H1 (cell line): Measurements from ENCODE around the gene ZNF443. TPM values are rescaled to one million over a fixed set of nuclear protein-coding genes. Genes with fewer than 3 reads are reported as not detected.

ENCODE experiments used
- CTCF ChIA-PET: fragments of 300-600 bp; sonication (Branson Sonifier 250); formaldehyde crosslinking; loops from one replicate; lab custom pipeline; 2021; ENCODE audit not compliant: partially characterized antibody; lab: Charles Lee
- POLR2A ChIA-PET: fragments of 300-600 bp; sonication (Branson Sonifier 250); formaldehyde crosslinking; loops from one replicate; lab custom pipeline; 2021; ENCODE audit warnings: inconsistent platforms; ENCODE audit not compliant: partially characterized antibody; lab: Charles Lee
- DNase-seq, 2 experiments: peaks; one replicate each; pipeline versions ENCODE4 v3.0.0 to v3.0.0-alpha.2; 2010 to 2022; ENCODE audit warnings: low spot score in 2 of 2, low read depth in 1 of 2, mixed read lengths in 1 of 2
- FAIRE-seq: peaks from 2 replicates; lab custom pipeline; 2011; peaks lifted over from hg19 to GRCh38; lab: Jason Lieb, UNC
- H2AFZ ChIP-seq: 2 replicates; pipeline ENCODE4 v1.8.1; 2012; ENCODE audit warnings: low read length, inconsistent platforms
- H2AK5ac ChIP-seq: 2 replicates; pipeline ENCODE4 v1.6.1; 2013; ENCODE audit warnings: low read depth, low read length
- H2BK120ac ChIP-seq: replicated peaks from 2 replicates; pipeline ENCODE3; 2013; ENCODE audit warnings: low read depth, low read length, inconsistent platforms
- H2BK12ac ChIP-seq: 2 replicates; pipeline ENCODE4 v1.6.1; 2013; ENCODE audit warnings: low read depth, low read length
- H2BK15ac ChIP-seq: 2 replicates; pipeline ENCODE4 v1.6.1; 2013; ENCODE audit warnings: low read length
- H2BK20ac ChIP-seq: 2 replicates; pipeline ENCODE4 v1.6.1; 2013; ENCODE audit warnings: low read length
- H2BK5ac ChIP-seq: 2 replicates; pipeline ENCODE4 v1.6.1; 2013; ENCODE audit warnings: low read depth, low read length
- H3K14ac ChIP-seq: 2 replicates; pipeline ENCODE4 v1.6.1; 2013; ENCODE audit warnings: inconsistent platforms; ENCODE audit not compliant: insufficient read length
- H3K18ac ChIP-seq: 2 replicates; pipeline ENCODE4 v1.6.1; 2013; ENCODE audit warnings: low read length; ENCODE audit errors: extremely low read depth
- H3K23ac ChIP-seq: 2 replicates; pipeline ENCODE4 v1.6.1; 2013; ENCODE audit warnings: inconsistent platforms; ENCODE audit not compliant: insufficient read length
- H3K23me2 ChIP-seq: 2 replicates; pipeline ENCODE4 v1.6.1; 2013; ENCODE audit warnings: low read depth, low read length
- H3K27ac ChIP-seq: 2 replicates; pipeline ENCODE4 v1.6.1; 2011; ENCODE audit warnings: low read depth, low read length, inconsistent platforms
- H3K27me3 ChIP-seq, 4 experiments: replicated peaks in 1 of 4; 1 replicate in 1 of 4; 2 replicates in 3 of 4; pipeline versions ENCODE4 v1.6.1 to v1.8.1; 2011 to 2013; ENCODE audit warnings: low read length in 3 of 4, mild to moderate bottlenecking in 3 of 4, inconsistent platforms in 2 of 4, mixed read lengths in 2 of 4, moderate library complexity in 1 of 4; ENCODE audit not compliant: control insufficient read depth in 3 of 4, insufficient read depth in 3 of 4; ENCODE audit errors: extremely low read depth in 1 of 4
- H3K36me3 ChIP-seq, 4 experiments: 2 replicates each; pipeline versions ENCODE4 v1.6.1 to v1.8.1; 2011 to 2013; ENCODE audit warnings: mild to moderate bottlenecking in 4 of 4, low read length in 3 of 4, moderate library complexity in 2 of 4, control low read depth in 1 of 4, inconsistent platforms in 1 of 4; ENCODE audit not compliant: insufficient read depth in 4 of 4, control insufficient read depth in 2 of 4
- H3K4ac ChIP-seq: replicated peaks from 2 replicates; pipeline ENCODE3; 2013; ENCODE audit warnings: low read length, low read depth, mixed read lengths, inconsistent platforms; ENCODE audit not compliant: insufficient read length
- H3K4me1 ChIP-seq, 4 experiments: replicated peaks in 1 of 4; 1 replicate in 1 of 4; 2 replicates in 3 of 4; pipeline versions ENCODE4 v1.6.1 to v1.8.1; 2011 to 2013; ENCODE audit warnings: low read length in 3 of 4, inconsistent platforms in 2 of 4, mixed read lengths in 1 of 4; ENCODE audit not compliant: insufficient read depth in 4 of 4, control insufficient read depth in 3 of 4
- H3K4me2 ChIP-seq, 2 experiments: 2 replicates each; pipeline versions ENCODE4 v1.6.1 to v1.8.1; 2011 to 2013; ENCODE audit warnings: low read depth in 2 of 2, low read length in 2 of 2, control low read depth in 1 of 2, inconsistent platforms in 1 of 2, mild to moderate bottlenecking in 1 of 2; ENCODE audit not compliant: insufficient read depth in 1 of 2
- H3K4me3 ChIP-seq, 4 experiments: fragments of 200-600, 300-600 bp in 1 of 4; sonication (generic), shearing (Covaris generic), sonication (Bioruptor Twin) in 1 of 4; 2 replicates each; pipeline versions ENCODE4 v1.5.1 to v1.8.1; 2011 to 2016; ENCODE audit warnings: low read length in 4 of 4, low read depth in 3 of 4, control low read depth in 2 of 4, inconsistent platforms in 2 of 4, mild to moderate bottlenecking in 2 of 4, mixed read lengths in 1 of 4, moderate library complexity in 1 of 4; ENCODE audit not compliant: insufficient read depth in 2 of 4; ENCODE audit errors: extremely low read depth in 1 of 4
- H3K56ac ChIP-seq: replicated peaks from 2 replicates; pipeline ENCODE3; 2013; ENCODE audit warnings: low read depth, mild to moderate bottlenecking, mixed read lengths, low read length, inconsistent platforms; ENCODE audit not compliant: insufficient read length
- H3K79me1 ChIP-seq: 2 replicates; pipeline ENCODE4 v1.6.1; 2013; ENCODE audit warnings: low read depth, low read length, control low read depth
- H3K79me2 ChIP-seq, 2 experiments: 2 replicates each; pipeline versions ENCODE4 v1.6.1 to v1.8.1; 2012 to 2013; ENCODE audit warnings: low read length in 2 of 2, mild to moderate bottlenecking in 2 of 2, inconsistent platforms in 1 of 2; ENCODE audit not compliant: insufficient read depth in 2 of 2, control insufficient read depth in 1 of 2
- H3K9ac ChIP-seq, 4 experiments: replicated peaks in 1 of 4; 1 replicate in 1 of 4; 2 replicates in 3 of 4; pipeline versions ENCODE4 v1.6.1 to v1.8.1; 2011 to 2013; ENCODE audit warnings: low read depth in 3 of 4, low read length in 3 of 4, control low read depth in 2 of 4, mild to moderate bottlenecking in 2 of 4, moderate library complexity in 2 of 4, inconsistent platforms in 1 of 4; ENCODE audit errors: extremely low read depth in 1 of 4
- H3K9me3 ChIP-seq, 2 experiments: 2 replicates each; pipeline versions ENCODE4 v1.6.1 to v1.8.1; 2012 to 2013; ENCODE audit warnings: mild to moderate bottlenecking in 2 of 2, moderate library complexity in 2 of 2, control low read depth in 1 of 2, inconsistent platforms in 1 of 2, low read depth in 1 of 2, low read length in 1 of 2, mixed read lengths in 1 of 2; ENCODE audit not compliant: insufficient read depth in 2 of 2
- H4K20me1 ChIP-seq, 2 experiments: replicated peaks in 1 of 2; 2 replicates each; pipeline versions ENCODE3 to v1.8.1; 2011 to 2013; ENCODE audit warnings: inconsistent platforms in 2 of 2, low read length in 2 of 2, mild to moderate bottlenecking in 1 of 2; ENCODE audit not compliant: insufficient read depth in 2 of 2, control insufficient read depth in 1 of 2
- H4K5ac ChIP-seq: 2 replicates; pipeline ENCODE4 v1.6.1; 2013; ENCODE audit warnings: low read length, low read depth, mixed read lengths, inconsistent platforms; ENCODE audit not compliant: insufficient read length
- H4K8ac ChIP-seq: 2 replicates; pipeline ENCODE4 v1.8.0; 2013; ENCODE audit warnings: mild to moderate bottlenecking, moderate library complexity, low read length, inconsistent platforms; ENCODE audit not compliant: insufficient read depth; ENCODE audit errors: extremely low read depth
- H4K91ac ChIP-seq: replicated peaks from 2 replicates; pipeline ENCODE3; 2013; ENCODE audit warnings: low read length, mixed read lengths, inconsistent platforms; ENCODE audit not compliant: insufficient read length
- ATF3 ChIP-seq: IDR thresholded peaks from 2 replicates; pipeline ENCODE4 v1.6.1; 2011; ENCODE audit warnings: low read depth, mild to moderate bottlenecking, low read length; ENCODE audit not compliant: insufficient read depth
- BCL11A ChIP-seq, 2 experiments: IDR thresholded peaks; one replicate each; pipeline ENCODE4 v1.6.1; 2011; ENCODE audit warnings: low read depth in 2 of 2, low read length in 2 of 2, mild to moderate bottlenecking in 2 of 2
- CBX5 ChIP-seq: fragments of 300-800, 300-1000 bp; sonication (generic); IDR thresholded peaks from 2 replicates; pipeline ENCODE4 v1.7.1; 2016; ENCODE audit warnings: antibody characterized with exemption, low read length, low read depth
- CEBPB ChIP-seq: IDR thresholded peaks from 2 replicates; pipeline ENCODE4 v1.6.1; 2012; ENCODE audit warnings: low read depth, low read length
- CREB1 ChIP-seq: IDR thresholded peaks from 2 replicates; pipeline ENCODE4 v1.6.1; 2012; ENCODE audit warnings: inconsistent platforms
- GTF2F1 ChIP-seq: IDR thresholded peaks from 2 replicates; pipeline ENCODE4 v1.6.1; 2012; ENCODE audit warnings: low read depth, low read length, improper control_type of control experiment, borderline replicate concordance
- JUND ChIP-seq: IDR thresholded peaks from 2 replicates; pipeline ENCODE4 v1.6.1; 2011; ENCODE audit warnings: mild to moderate bottlenecking, improper control_type of control experiment, low read length
- KDM4A ChIP-seq: IDR thresholded peaks from one replicate; pipeline ENCODE4 v1.7.1; 2012; ENCODE audit warnings: low read depth, mild to moderate bottlenecking, moderate library complexity, low read length, inconsistent platforms; ENCODE audit not compliant: severe bottlenecking
- NRF1 ChIP-seq: IDR thresholded peaks from 2 replicates; pipeline ENCODE4 v1.6.1; 2011; ENCODE audit warnings: mild to moderate bottlenecking, low read depth, low read length, improper control_type of control experiment
- POLR2AphosphoS5 ChIP-seq: IDR thresholded peaks from 2 replicates; pipeline ENCODE4 v1.6.1; 2011; ENCODE audit warnings: low read depth, low read length
- POU5F1 ChIP-seq: IDR thresholded peaks from 2 replicates; pipeline ENCODE4 v1.6.1; 2011; ENCODE audit warnings: low read depth, mild to moderate bottlenecking, low read length, moderate library complexity
- RNF2 ChIP-seq: fragments of 200-900, 300-1000 bp; sonication (generic); IDR thresholded peaks from 2 replicates; pipeline ENCODE4 v1.7.1; 2016; ENCODE audit warnings: borderline replicate concordance, low read depth, mild to moderate bottlenecking, antibody characterized with exemption, low read length; ENCODE audit not compliant: poor library complexity, severe bottlenecking; ENCODE audit errors: missing control alignments
- SIN3A ChIP-seq, 2 experiments: IDR thresholded peaks in 1 of 2; conservative IDR thresholded peaks in 1 of 2; 2 replicates each; pipeline ENCODE4 v1.6.1; 2011 to 2012; ENCODE audit warnings: low read length in 2 of 2, improper control_type of control experiment in 1 of 2, low read depth in 1 of 2, mild to moderate bottlenecking in 1 of 2
- TAF1 ChIP-seq: IDR thresholded peaks from 2 replicates; pipeline ENCODE4 v1.6.1; 2011; ENCODE audit warnings: mild to moderate bottlenecking, low read depth, low read length
- TEAD4 ChIP-seq: IDR thresholded peaks from 2 replicates; pipeline ENCODE4 v1.6.1; 2012; ENCODE audit warnings: low read depth, low read length, inconsistent platforms, mixed read lengths
- WGBS, 2 experiments: shearing (Covaris generic) in 1 of 2; methylation state at CpG; one replicate each; pipeline versions ENCODE4 v1.1.6 to v1.1.7; 2013 to 2015; ENCODE audit warnings: low lambda C conversion rate in 2 of 2, mixed read lengths in 2 of 2, inconsistent platforms in 1 of 2, low coverage in 1 of 2, missing lambda C conversion rate in 1 of 2; ENCODE audit not compliant: insufficient replicate concordance in 2 of 2, insufficient coverage in 1 of 2, insufficient read length in 1 of 2; ENCODE audit errors: extremely low coverage in 1 of 2, missing lambda C conversion rate in 1 of 2; 5-methylcytosine and 5-hydroxymethylcytosine counted together
- polyA plus RNA-seq, 7 experiments: library from polyadenylated mRNA; depleted of rRNA in 3 of 7; stranded (reverse) in 5 of 7; unstranded in 2 of 7; fragments of >200 nt in 5 of 7; fragments of 200-250 nt in 2 of 7; gene quantifications; 1 replicate in 5 of 7; 2 replicates in 1 of 7; 4 replicates in 1 of 7; pipeline versions ENCODE4 v1.2.1 to v1.2.3, GENCODE V29; 2011 to 2013; ENCODE audit warnings: missing spikeins in 2 of 7, mixed read lengths in 2 of 7
- total RNA-seq: library from RNA; stranded (reverse); fragmentation: NEBNext Ultra II Directional; extraction: Animal tissue kit (Norgen Biotek cat#: 25700); gene quantifications from 2 replicates; pipeline ENCODE4 v1.2.1, GENCODE V29; 2021

ZNF443 gene
- total and polyA plus RNA-seq, 2 of the 8 experiments (the other 6 are each of a cell fraction or from before 2014, with no cell fraction given), result 1.4 to 7.8 TPM

GRCh38 chr19:12448808-12449207 is 8.0 kb upstream of the ZNF443 start:
- Histone ChIP-seq H3K56ac (no peak overlapping the region), H3K18ac (no peak overlapping the region), H3K4ac (no peak overlapping the region), H3K9ac (no peak overlapping the region), H3K4me1 (no peaks in the 10 kb centered on the region), H3K27me3 (no peaks in the 10 kb centered on the region), H4K91ac (no peak overlapping the region), H3K9me3 (peaks cover 24 to 27% of the 10 kb centered on the region in 2 experiments), H3K79me2 (no peaks in the 10 kb centered on the region), H3K27ac (no peak overlapping the region), H2BK12ac (no peak overlapping the region), H3K36me3 (no peaks in the 10 kb centered on the region), H4K20me1 (no peaks in the 10 kb centered on the region), H2AFZ (no peak overlapping the region), H2BK120ac (no peak overlapping the region), H4K5ac (no peak overlapping the region), H3K4me2 (no peak overlapping the region), H3K23ac (no peak overlapping the region), H2BK15ac (no peak overlapping the region), H3K4me3 (no peak overlapping the region), H4K8ac (no peak overlapping the region), H2AK5ac (no peak overlapping the region), H3K23me2 (no peaks in the 10 kb centered on the region), H2BK20ac (no peak overlapping the region), H3K14ac (no peak overlapping the region), H3K79me1 (no peaks in the 10 kb centered on the region), H2BK5ac (no peak overlapping the region)
- POLR2A ChIA-PET, result interaction anchor here (1.2 kb wide), 1 partner anchor 28 kb away, joined by 3 read pairs; no protein-coding TSS in a partner anchor
- DNase-seq, result no peak
- CTCF ChIA-PET, result no interaction called here
- 44% methylated on average over 2 of the region's 2 CpGs; no CpG with 5 or more reads in 1 of the 2 experiments for WGBS, 2 experiments
- no peak for FAIRE-seq
- TF ChIP-seq GTF2F1, result no peak
- TF ChIP-seq BCL11A (IDR thresholded peaks at IDR 0.05; ENCODE audit: low read depth in 2 of 2, low read length in 2 of 2), result no peak
- TF ChIP-seq RNF2, result no peak
- no peak for TF ChIP-seq POLR2AphosphoS5
- TF ChIP-seq ATF3, result no peak
- no peak for TF ChIP-seq CREB1
- TF ChIP-seq TAF1, result no peak
- no peak for TF ChIP-seq JUND
- no peak for TF ChIP-seq POU5F1
- no peak for TF ChIP-seq NRF1
- no peak for TF ChIP-seq SIN3A (conservative IDR thresholded peaks at IDR 0.05 in 1 of 2, IDR thresholded peaks at IDR 0.05 in 1 of 2; ENCODE audit: low read depth in 1 of 2, low read length in 2 of 2)
- TF ChIP-seq KDM4A, result no peak
- TF ChIP-seq TEAD4, result no peak
- TF ChIP-seq CBX5, result no peak
- no peak for TF ChIP-seq CEBPB
